Adipocyte (in vitro differentiated cells): ENCODE data around the gene SULT1C3.
A peak's percentile ranks its signal among the peaks of the same experiment; 100 is the strongest.

Experiments used
- DNase-seq: peaks from one replicate; pipeline ENCODE4 v3.0.0-alpha.2; 2015; ENCODE audit warnings: low read depth
- H3K27me3 ChIP-seq: replicated peaks from 2 replicates; pipeline ENCODE4 v1.7.0; 2013; ENCODE audit warnings: mild to moderate bottlenecking, low read length, moderate library complexity; ENCODE audit not compliant: control insufficient read depth, insufficient read depth
- H3K36me3 ChIP-seq: 2 replicates; pipeline ENCODE4 v1.7.0; 2013; ENCODE audit warnings: low read length, mild to moderate bottlenecking, moderate library complexity; ENCODE audit not compliant: control insufficient read depth, insufficient read depth, severe bottlenecking
- H3K4me1 ChIP-seq: 2 replicates; pipeline ENCODE4 v1.7.0; 2013; ENCODE audit warnings: mild to moderate bottlenecking, low read length, moderate library complexity; ENCODE audit not compliant: control insufficient read depth, insufficient read depth
- H3K4me3 ChIP-seq: 2 replicates; pipeline ENCODE4 v1.7.0; 2013; ENCODE audit warnings: mild to moderate bottlenecking, low read length, moderate library complexity
- H3K9ac ChIP-seq: 2 replicates; pipeline ENCODE4 v1.7.0; 2013; ENCODE audit warnings: mild to moderate bottlenecking, low read length, moderate library complexity
- H3K9me3 ChIP-seq: 2 replicates; pipeline ENCODE4 v1.7.0; 2013; ENCODE audit warnings: mild to moderate bottlenecking, low read length, moderate library complexity; ENCODE audit not compliant: control insufficient read depth

The SULT1C3 gene

GRCh38 chr2:108239786-108240185, at the start of gene SULT1C3:
Gene SULT1C3 (plus strand): TSS chr2:108239968. CDS start chr2:108247195, 7,227 bp downstream.
- Histone ChIP-seq H3K27me3 (no peaks in the 10 kb centered on the region), H3K4me3 (no peak within 1 kb of the TSS), H3K4me1 (peaks cover 12% of the 10 kb centered on the region), H3K9me3 (peaks cover 15% of the 10 kb centered on the region), H3K36me3 (no peaks in the 10 kb centered on the region), H3K9ac (no peak within 1 kb of the TSS)
- DNase-seq = no peak

- Histone ChIP-seq H3K36me3 (no peaks in the 10 kb centered on the region), H3K9me3 (no peaks in the 10 kb centered on the region), H3K4me1 (peaks cover 9% of the 10 kb centered on the region), H3K27me3 (no peaks in the 10 kb centered on the region), H3K9ac (no peak overlapping the region), H3K4me3 (no peak overlapping the region)
- peak; percentile 12 for DNase-seq
Measured at GRCh38 chr2:108193251-108193650, 46.5 kb upstream of the SULT1C3 start.

DNA sequence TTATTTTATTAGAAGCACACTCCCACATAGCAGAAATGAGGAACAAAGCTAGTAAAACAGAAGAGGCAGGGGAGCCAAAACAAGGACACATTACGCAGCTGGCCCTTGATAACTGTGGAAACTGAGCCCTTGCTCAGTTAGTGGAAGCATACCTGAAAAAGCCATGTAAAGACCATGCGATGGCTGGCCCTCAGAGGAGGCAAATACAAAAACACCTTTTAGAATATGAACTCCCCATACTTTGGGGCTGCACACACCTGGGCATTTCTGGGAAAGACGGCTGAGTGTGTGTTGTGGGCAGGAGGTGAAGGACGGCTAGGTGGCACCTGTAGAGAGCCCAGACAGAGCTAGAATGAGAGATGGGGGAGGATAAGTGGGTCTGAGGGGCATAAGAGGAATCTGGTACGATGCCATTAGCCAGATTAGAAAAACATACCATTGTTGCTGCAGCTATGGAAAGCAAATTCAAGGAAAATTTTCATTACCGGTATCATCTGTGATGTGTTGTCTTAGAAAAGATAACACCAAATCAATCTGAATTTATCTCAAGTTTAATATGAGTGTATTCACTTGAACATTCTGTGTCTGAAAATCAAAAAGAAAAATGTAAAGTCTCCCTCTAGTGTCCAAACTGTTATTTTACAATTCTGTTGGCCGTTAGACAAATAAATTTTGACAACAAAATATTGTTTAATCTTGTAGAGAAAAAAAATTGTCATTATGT, 45.2 kb upstream of the SULT1C3 start:
- DNase-seq = peak; percentile 58
- H3K4me3 ChIP-seq = no peak overlapping the region
- H3K4me1 ChIP-seq = peaks cover 4% of the 10 kb centered on the region

GRCh38 chr2:108195133-108195439, 44.7 kb upstream of the SULT1C3 start:
- Histone ChIP-seq H3K9me3 (no peaks in the 10 kb centered on the region), H3K4me1 (peaks cover 4% of the 10 kb centered on the region), H3K27me3 (no peaks in the 10 kb centered on the region), H3K4me3 (no peak overlapping the region), H3K36me3 (no peaks in the 10 kb centered on the region), H3K9ac (no peak overlapping the region)
- no peak for DNase-seq

More for the DNA sequence above, 45.2 kb upstream of the SULT1C3 start:
- Histone ChIP-seq H3K27me3 (no peaks in the 10 kb centered on the region), H3K36me3 (no peaks in the 10 kb centered on the region), H3K9me3 (no peaks in the 10 kb centered on the region), H3K9ac (no peak overlapping the region)

DNA sequence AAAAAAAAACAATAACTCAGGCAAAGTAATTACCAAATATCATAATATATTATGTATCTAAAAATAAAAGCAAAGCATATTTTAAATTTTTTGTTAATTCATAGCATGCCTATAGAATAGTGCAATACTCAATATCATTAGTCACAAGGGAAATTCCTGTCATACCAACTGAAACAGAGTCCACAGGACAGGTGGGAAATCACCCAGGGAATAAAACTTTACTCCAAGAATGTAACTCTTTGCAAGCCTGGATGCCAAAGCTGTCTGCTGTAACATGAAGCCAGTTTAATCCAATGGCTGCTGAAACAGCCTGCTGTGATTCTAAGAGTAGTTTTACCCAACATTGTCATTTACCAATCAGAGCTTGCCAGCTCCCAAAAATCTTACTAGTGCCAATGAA, 40.0 kb upstream of the SULT1C3 start:
- DNase-seq = no peak
- Histone ChIP-seq H3K36me3 (no peaks in the 10 kb centered on the region), H3K27me3 (no peaks in the 10 kb centered on the region), H3K9me3 (peaks cover 3% of the 10 kb centered on the region), H3K9ac (no peak overlapping the region), H3K4me1 (no peaks in the 10 kb centered on the region), H3K4me3 (no peak overlapping the region)

GRCh38 chr2:108200569-108200968, 39.2 kb upstream of the SULT1C3 start:
- DNase-seq = no peak
- Histone ChIP-seq H3K36me3 (no peaks in the 10 kb centered on the region), H3K9me3 (peaks cover 3% of the 10 kb centered on the region), H3K27me3 (no peaks in the 10 kb centered on the region), H3K9ac (no peak overlapping the region), H3K4me1 (no peaks in the 10 kb centered on the region), H3K4me3 (no peak overlapping the region)

GRCh38 chr2:108212671-108213070, 27.1 kb upstream of the SULT1C3 start:
- H3K36me3 ChIP-seq = no peaks in the 10 kb centered on the region
- H3K4me1 ChIP-seq = peaks cover 9% of the 10 kb centered on the region
- H3K9ac ChIP-seq = no peak overlapping the region
- H3K4me3 ChIP-seq = no peak overlapping the region
- H3K9me3 ChIP-seq = peaks cover 8% of the 10 kb centered on the region
- no peak for DNase-seq
- no peaks in the 10 kb centered on the region for H3K27me3 ChIP-seq

- Histone ChIP-seq H3K36me3 (no peaks in the 10 kb centered on the region), H3K9ac (peak overlapping the region; percentile 55), H3K9me3 (peaks cover under 1% of the 10 kb centered on the region), H3K4me1 (peaks cover 18% of the 10 kb centered on the region), H3K4me3 (peak overlapping the region; percentile 59), H3K27me3 (no peaks in the 10 kb centered on the region)
- DNase-seq = peak; percentile 55
Measured at GRCh38 chr2:108215794-108216211, 24.0 kb upstream of the SULT1C3 start.

DNA sequence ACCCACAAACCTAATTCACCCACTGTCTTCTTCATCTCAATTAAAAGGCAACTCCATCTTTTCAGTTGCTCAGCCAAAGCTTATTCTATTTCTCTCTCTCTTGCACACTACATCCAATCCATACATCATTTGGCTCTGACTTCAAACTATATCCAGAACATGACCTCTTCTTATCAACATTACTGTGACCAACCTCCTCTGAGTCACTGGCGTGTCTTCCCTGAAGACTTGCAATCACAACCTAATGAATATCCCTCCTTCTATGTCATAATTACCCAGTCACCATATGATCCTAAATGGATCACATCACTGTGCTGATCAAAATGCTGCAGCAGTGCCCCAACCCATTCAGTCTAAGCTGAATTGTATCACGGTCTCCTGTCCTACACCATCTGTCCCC, 22.6 kb upstream of the SULT1C3 start:
- DNase-seq = no peak
- no peaks in the 10 kb centered on the region for H3K27me3 ChIP-seq
- no peak overlapping the region for H3K9ac ChIP-seq
- no peaks in the 10 kb centered on the region for H3K9me3 ChIP-seq
- no peak overlapping the region for H3K4me3 ChIP-seq
- H3K4me1 ChIP-seq = peaks cover 23% of the 10 kb centered on the region
- H3K36me3 ChIP-seq = no peaks in the 10 kb centered on the region

DNA sequence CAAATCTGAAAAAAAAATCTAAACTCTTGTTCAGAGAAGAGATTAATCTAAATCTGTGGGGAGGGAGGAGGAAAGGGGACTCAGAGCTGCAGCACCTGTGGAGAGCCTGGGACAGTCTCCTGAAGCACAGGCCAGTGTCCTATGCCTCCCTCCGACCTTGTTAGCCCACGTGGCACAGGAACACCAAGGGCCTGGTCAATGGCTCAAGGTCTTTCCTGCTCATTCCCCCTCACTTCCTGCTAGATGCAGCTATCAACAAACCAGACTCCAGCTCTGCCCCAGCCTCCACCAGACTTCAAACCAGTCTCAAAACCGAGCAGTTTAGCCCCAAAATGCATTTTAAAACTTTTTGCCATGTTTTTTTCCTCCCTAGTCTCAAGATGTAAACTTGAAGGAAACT, 20.1 kb upstream of the SULT1C3 start:
- H3K9ac ChIP-seq = no peak overlapping the region
- H3K36me3 ChIP-seq = no peaks in the 10 kb centered on the region
- peaks cover 12% of the 10 kb centered on the region for H3K9me3 ChIP-seq
- H3K27me3 ChIP-seq = no peaks in the 10 kb centered on the region
- DNase-seq = no peak
- H3K4me3 ChIP-seq = no peak overlapping the region
- H3K4me1 ChIP-seq = peaks cover 23% of the 10 kb centered on the region

DNA sequence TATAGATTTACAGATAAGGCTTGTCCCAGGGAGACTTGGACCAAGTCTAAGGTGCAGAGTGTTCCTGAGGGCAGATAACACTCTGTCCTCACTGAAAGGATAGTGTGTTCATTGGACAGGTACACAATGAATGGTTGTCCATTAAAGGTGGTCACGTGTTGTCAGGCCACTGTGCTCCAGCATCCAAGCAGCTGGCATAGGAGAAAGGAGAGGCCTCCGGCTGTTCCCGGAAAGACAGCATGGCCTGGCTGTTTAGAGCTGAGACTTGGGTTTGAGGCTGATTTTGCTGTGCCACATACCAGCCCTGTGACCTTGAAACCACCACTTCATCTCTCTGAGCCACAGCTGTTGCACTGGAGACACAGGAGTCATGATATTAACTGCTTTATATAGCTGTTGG, 19.6 kb upstream of the SULT1C3 start:
- Histone ChIP-seq H3K27me3 (no peaks in the 10 kb centered on the region), H3K9ac (no peak overlapping the region), H3K36me3 (no peaks in the 10 kb centered on the region), H3K4me3 (no peak overlapping the region), H3K9me3 (peaks cover 12% of the 10 kb centered on the region), H3K4me1 (peaks cover 23% of the 10 kb centered on the region)
- DNase-seq = no peak
